SK-N-SH (cell line): ENCODE data around the gene SHANK2. TPM values are rescaled to one million over a fixed set of nuclear protein-coding genes. Genes with fewer than 3 reads are reported as not detected.

Experiments used
- CTCF ChIA-PET: fragments of 300-600, 350-600 bp; formaldehyde crosslinking; extraction: SDS; loops from one replicate; lab custom pipeline; 2021; lab: Yijun Ruan, JAX
- POLR2A ChIA-PET: fragments of 350-600 bp; sonication (Branson Sonifier 250); formaldehyde crosslinking; extraction: SDS; loops from one replicate; lab custom pipeline; 2020; ENCODE audit warnings: antibody characterized with exemption, inconsistent platforms; lab: Yijun Ruan, JAX
- DNase-seq: peaks from one replicate; pipeline ENCODE4 v3.0.0; 2012
- H2AFZ ChIP-seq: fragments of 200-600 bp; sonication (generic); 2 replicates; pipeline ENCODE4 v1.8.1; 2016; ENCODE audit warnings: antibody characterized with exemption, mild to moderate bottlenecking, low read depth
- H3F3A ChIP-seq: fragments of 200-600 bp; sonication (generic); replicated peaks from 2 replicates; pipeline ENCODE3; 2016; ENCODE audit warnings: antibody characterized with exemption, mild to moderate bottlenecking; ENCODE audit not compliant: insufficient read depth
- H3K27ac ChIP-seq, 2 experiments: fragments of 200-500 bp in 1 of 2; fragments of 200-600 bp in 1 of 2; sonication (Bioruptor generic) in 1 of 2; sonication (generic), shearing (Covaris generic) in 1 of 2; 2 replicates each; pipeline versions ENCODE4 v1.5.1 to v1.6.1; 2014 to 2016; ENCODE audit warnings: low read depth in 2 of 2, inconsistent platforms in 1 of 2, low read length in 1 of 2, mild to moderate bottlenecking in 1 of 2, mixed read lengths in 1 of 2
- H3K27me3 ChIP-seq: fragments of 200-600 bp; sonication (generic), shearing (Covaris generic); 2 replicates; pipeline ENCODE4 v1.6.1; 2016; ENCODE audit warnings: mixed run types; ENCODE audit not compliant: insufficient read depth
- H3K36me3 ChIP-seq, 2 experiments: fragments of 200-500 bp in 1 of 2; fragments of 200-600 bp in 1 of 2; sonication (Bioruptor generic) in 1 of 2; sonication (generic) in 1 of 2; replicated peaks in 1 of 2; 2 replicates each; pipeline versions ENCODE3 to v1.5.1; 2014 to 2016; ENCODE audit warnings: low read length in 1 of 2, mild to moderate bottlenecking in 1 of 2; ENCODE audit not compliant: insufficient read depth in 2 of 2, control insufficient read depth in 1 of 2
- H3K4me1 ChIP-seq, 2 experiments: fragments of 200-500 bp in 1 of 2; fragments of 200-600 bp in 1 of 2; sonication (Bioruptor generic) in 1 of 2; sonication (generic), shearing (Covaris generic) in 1 of 2; 2 replicates each; pipeline versions ENCODE4 v1.5.1 to v1.6.1; 2014 to 2016; ENCODE audit warnings: low read depth in 1 of 2, low read length in 1 of 2, mixed run types in 1 of 2; ENCODE audit not compliant: insufficient read depth in 2 of 2, control insufficient read depth in 1 of 2
- H3K4me2 ChIP-seq: fragments of 200-600 bp; sonication (generic), shearing (Covaris generic); 2 replicates; pipeline ENCODE4 v1.6.1; 2017; ENCODE audit warnings: mixed run types
- H3K4me3 ChIP-seq, 2 experiments: fragments of 200-500 bp in 1 of 2; fragments of 200-600 bp in 1 of 2; sonication (Bioruptor generic) in 1 of 2; sonication (generic), shearing (Covaris generic) in 1 of 2; 2 replicates each; pipeline versions ENCODE4 v1.5.1 to v1.8.1; 2014 to 2016; ENCODE audit warnings: low read depth in 2 of 2, inconsistent platforms in 1 of 2, low read length in 1 of 2, mild to moderate bottlenecking in 1 of 2, mixed read lengths in 1 of 2, moderate library complexity in 1 of 2
- H3K79me2 ChIP-seq: fragments of 200-600 bp; sonication (generic); 2 replicates; pipeline ENCODE4 v1.8.1; 2017; ENCODE audit warnings: mild to moderate bottlenecking; ENCODE audit not compliant: insufficient read depth
- H3K9ac ChIP-seq: fragments of 200-600 bp; sonication (generic); 2 replicates; pipeline ENCODE4 v1.6.1; 2017; ENCODE audit warnings: mixed run types
- H3K9me2 ChIP-seq: fragments of 200-600 bp; sonication (generic); 2 replicates; pipeline ENCODE4 v1.6.1; 2017; ENCODE audit warnings: mixed run types
- H3K9me3 ChIP-seq: fragments of 200-600 bp; sonication (generic); 2 replicates; pipeline ENCODE4 v1.6.1; 2017; ENCODE audit warnings: mixed run types, mild to moderate bottlenecking, moderate library complexity
- H4K20me1 ChIP-seq: fragments of 200-600 bp; sonication (generic); 2 replicates; pipeline ENCODE4 v1.6.1; 2017; ENCODE audit warnings: mild to moderate bottlenecking, mixed run types; ENCODE audit not compliant: insufficient read depth
- CHD2 ChIP-seq: fragments of 150-350 bp; IDR thresholded peaks from 2 replicates; pipeline ENCODE4 v1.6.1; 2018; ENCODE audit warnings: low read length; ENCODE audit not compliant: partially characterized antibody
- ELF1 ChIP-seq: IDR thresholded peaks from 2 replicates; pipeline ENCODE4 v1.4.0; 2012
- EP300 ChIP-seq, 2 experiments: IDR thresholded peaks; 2 replicates each; pipeline versions ENCODE4 v1.4.0 to v1.6.1; 2012; ENCODE audit warnings: borderline replicate concordance in 1 of 2, low read depth in 1 of 2, low read length in 1 of 2
- FOSL2 ChIP-seq: IDR thresholded peaks from 2 replicates; pipeline ENCODE4 v1.4.0; 2012; ENCODE audit warnings: low read depth, mild to moderate bottlenecking, moderate library complexity, borderline replicate concordance
- FOXJ3 ChIP-seq: sonication (generic); formaldehyde crosslinking; IDR thresholded peaks from 2 replicates; pipeline ENCODE4 v1.5.1; 2020; ENCODE audit warnings: mild to moderate bottlenecking, missing genetic modification reagents
- FOXM1 ChIP-seq: IDR thresholded peaks from 2 replicates; pipeline ENCODE4 v1.4.0; 2012; ENCODE audit warnings: low read depth, mild to moderate bottlenecking
- GATA2 ChIP-seq: sonication (generic); formaldehyde crosslinking; IDR thresholded peaks from 2 replicates; pipeline ENCODE4 v1.5.0; 2020; ENCODE audit warnings: mild to moderate bottlenecking, missing genetic modification reagents
- MXI1 ChIP-seq: IDR thresholded peaks from 2 replicates; pipeline ENCODE4 v1.6.1; 2012; ENCODE audit warnings: mild to moderate bottlenecking, low read depth, low read length, improper control_type of control experiment
- NFIC ChIP-seq: IDR thresholded peaks from 2 replicates; pipeline ENCODE4 v1.4.0; 2012; ENCODE audit warnings: borderline replicate concordance
- NRF1 ChIP-seq: IDR thresholded peaks from 2 replicates; pipeline ENCODE4 v1.6.1; 2012; ENCODE audit warnings: low read depth, mild to moderate bottlenecking, low read length
- POLR2AphosphoS5 ChIP-seq: IDR thresholded peaks from 2 replicates; pipeline ENCODE4 v1.6.1; 2012; ENCODE audit warnings: low read depth, low read length
- RCOR1 ChIP-seq: fragments of 150-350 bp; IDR thresholded peaks from 2 replicates; pipeline ENCODE4 v1.6.1; 2017; ENCODE audit warnings: antibody characterized with exemption, low read length
- RFX5 ChIP-seq: IDR thresholded peaks from 2 replicates; pipeline ENCODE4 v1.6.1; 2012; ENCODE audit warnings: mild to moderate bottlenecking, improper control_type of control experiment, low read length
- SIN3A ChIP-seq: IDR thresholded peaks from 2 replicates; pipeline ENCODE4 v1.6.1; 2012; ENCODE audit warnings: low read depth, mild to moderate bottlenecking, low read length, moderate library complexity, borderline replicate concordance
- TEAD4 ChIP-seq: IDR thresholded peaks from 2 replicates; pipeline ENCODE4 v1.4.0; 2012; ENCODE audit warnings: mild to moderate bottlenecking, borderline replicate concordance; ENCODE audit not compliant: insufficient read depth
- YY1 ChIP-seq: IDR thresholded peaks from 2 replicates; pipeline ENCODE4 v1.4.0; 2012; ENCODE audit warnings: low read depth, mild to moderate bottlenecking
- WGBS: methylation state at CpG from one replicate; pipeline ENCODE4 v1.1.6; 2017; ENCODE audit warnings: low lambda C conversion rate; 5-methylcytosine and 5-hydroxymethylcytosine counted together
- polyA plus RNA-seq, 3 experiments: library from polyadenylated mRNA; depleted of rRNA; stranded (reverse); fragments of >200 nt; gene quantifications; 2 replicates each; pipeline ENCODE4 v1.2.3, GENCODE V29; 2012
- TF ChIP-seq, protein P1 (sequence below): IDR thresholded peaks from 2 replicates; pipeline ENCODE4 v1.4.0; 2012; ENCODE audit warnings: low read depth, borderline replicate concordance
- TF ChIP-seq, protein P2 (sequence below): IDR thresholded peaks from 2 replicates; pipeline ENCODE4 v1.4.0; 2012; ENCODE audit warnings: low read depth, borderline replicate concordance
- TF ChIP-seq, protein P3 (sequence below): fragments of 150-350 bp; IDR thresholded peaks from 2 replicates; pipeline ENCODE4 v1.6.1; 2016; ENCODE audit warnings: mild to moderate bottlenecking, low read depth, low read length

SHANK2 gene
- polyA plus RNA-seq, 1 of the 3 experiments (the other 2 are of a cell fraction), result under 0.01 TPM

DNA sequence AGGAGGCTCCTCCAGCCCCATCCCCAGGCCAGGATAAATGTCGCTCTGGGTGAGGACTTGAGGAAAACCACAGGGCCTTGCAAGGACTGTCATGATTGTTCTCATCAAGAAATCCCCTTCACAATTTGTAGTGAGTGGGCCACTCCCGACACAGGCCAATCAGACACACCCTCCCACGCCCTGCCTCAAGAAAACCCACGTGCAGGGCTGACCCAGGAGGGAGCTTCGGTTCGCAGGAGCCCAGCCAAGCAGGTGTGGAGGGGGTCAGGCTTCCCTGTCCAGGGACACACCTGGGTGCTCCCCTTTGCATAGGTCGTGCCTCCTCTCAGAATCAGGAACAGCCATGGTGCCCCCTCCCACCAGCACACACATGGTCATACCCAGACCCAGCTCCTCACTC is 43.2 kb downstream of the SHANK2 start:
- no peaks in the 10 kb centered on the region for H3K9me3 ChIP-seq
- no peak overlapping the region for H3K4me3 ChIP-seq
- no peaks in the 10 kb centered on the region for H3F3A ChIP-seq
- POLR2A ChIA-PET, result no interaction called here
- H3K36me3 ChIP-seq, result no peaks in the 10 kb centered on the region
- H4K20me1 ChIP-seq, result no peaks in the 10 kb centered on the region
- no peaks in the 10 kb centered on the region for H3K9me2 ChIP-seq
- H3K9ac ChIP-seq, result no peak overlapping the region
- H3K27me3 ChIP-seq, result no peaks in the 10 kb centered on the region
- DNase-seq, result no peak
- H3K27ac ChIP-seq, result no peak overlapping the region
- H2AFZ ChIP-seq, result no peak overlapping the region
- no peaks in the 10 kb centered on the region for H3K79me2 ChIP-seq
- no CpG with 5 or more reads among the region's 7 CpGs for WGBS
- no peak overlapping the region for H3K4me2 ChIP-seq
- TF ChIP-seq POLR2AphosphoS5, result no peak
- TF ChIP-seq, all 33 proteins: peak for 0
- no peaks in the 10 kb centered on the region for H3K4me1 ChIP-seq
- CTCF ChIA-PET, result interaction anchor here (1.2 kb wide), 1 partner anchor 212 kb away, joined by 3 read pairs; no protein-coding TSS in a partner anchor

DNA sequence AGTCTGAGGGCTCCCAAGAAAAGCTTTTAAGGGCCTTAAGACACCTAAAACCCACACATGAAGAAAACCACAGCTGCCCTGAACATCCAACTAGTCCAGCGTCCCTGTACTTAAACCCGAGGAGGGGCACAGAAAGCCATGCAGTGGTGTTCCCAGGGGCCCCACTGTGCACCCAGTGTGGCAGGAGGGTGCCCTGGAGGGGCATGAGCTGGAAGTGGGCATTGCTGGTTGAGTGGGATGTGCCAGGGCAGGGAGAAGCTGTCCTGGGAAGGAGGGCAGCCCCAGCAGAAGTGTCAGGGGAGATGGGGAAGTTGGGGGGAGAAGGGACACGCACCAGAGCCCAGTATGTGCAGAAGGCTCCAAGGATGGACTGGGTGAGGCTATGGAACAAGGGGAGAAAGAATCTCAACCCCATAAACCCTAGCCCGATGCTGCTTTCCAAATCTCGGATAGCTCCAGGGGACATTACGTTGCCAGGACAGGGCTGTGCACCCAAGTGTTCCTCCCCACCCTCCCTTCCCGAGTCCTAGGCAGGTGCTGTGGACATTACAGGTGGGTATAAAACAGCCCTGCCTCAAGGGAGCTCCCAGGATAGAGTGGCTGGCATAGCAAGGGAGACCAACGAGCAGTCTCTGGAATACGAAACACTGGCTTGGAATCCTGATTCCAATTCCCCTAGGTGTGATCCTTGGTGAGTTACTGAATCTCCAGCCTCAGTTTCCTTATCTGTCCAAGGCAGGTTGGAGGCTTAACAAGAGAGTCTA is 44.2 kb downstream of the SHANK2 start:
- no peaks in the 10 kb centered on the region for H3F3A ChIP-seq
- H3K9me3 ChIP-seq, result no peaks in the 10 kb centered on the region
- no peak overlapping the region for H3K4me3 ChIP-seq
- H3K27ac ChIP-seq, result no peak overlapping the region
- no peak for DNase-seq
- TF ChIP-seq SIN3A (no peak), FOXJ3 (no peak), NRF1 (no peak), EP300 (IDR thresholded peaks at IDR 0.05; ENCODE audit: borderline replicate concordance in 1 of 2, low read depth in 1 of 2, low read length in 1 of 2) (no peak), ELF1 (no peak), YY1 (no peak), RFX5 (no peak), RCOR1 (no peak), CHD2 (no peak), TEAD4 (no peak), GATA2 (CRISPR knock-in tag) (no peak), MXI1 (no peak), NFIC (no peak), FOSL2 (no peak), FOXM1 (no peak)
- TF ChIP-seq, protein P1, sequence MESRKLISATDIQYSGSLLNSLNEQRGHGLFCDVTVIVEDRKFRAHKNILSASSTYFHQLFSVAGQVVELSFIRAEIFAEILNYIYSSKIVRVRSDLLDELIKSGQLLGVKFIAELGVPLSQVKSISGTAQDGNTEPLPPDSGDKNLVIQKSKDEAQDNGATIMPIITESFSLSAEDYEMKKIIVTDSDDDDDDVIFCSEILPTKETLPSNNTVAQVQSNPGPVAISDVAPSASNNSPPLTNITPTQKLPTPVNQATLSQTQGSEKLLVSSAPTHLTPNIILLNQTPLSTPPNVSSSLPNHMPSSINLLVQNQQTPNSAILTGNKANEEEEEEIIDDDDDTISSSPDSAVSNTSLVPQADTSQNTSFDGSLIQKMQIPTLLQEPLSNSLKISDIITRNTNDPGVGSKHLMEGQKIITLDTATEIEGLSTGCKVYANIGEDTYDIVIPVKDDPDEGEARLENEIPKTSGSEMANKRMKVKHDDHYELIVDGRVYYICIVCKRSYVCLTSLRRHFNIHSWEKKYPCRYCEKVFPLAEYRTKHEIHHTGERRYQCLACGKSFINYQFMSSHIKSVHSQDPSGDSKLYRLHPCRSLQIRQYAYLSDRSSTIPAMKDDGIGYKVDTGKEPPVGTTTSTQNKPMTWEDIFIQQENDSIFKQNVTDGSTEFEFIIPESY, result no peak
- TF ChIP-seq, protein P2, sequence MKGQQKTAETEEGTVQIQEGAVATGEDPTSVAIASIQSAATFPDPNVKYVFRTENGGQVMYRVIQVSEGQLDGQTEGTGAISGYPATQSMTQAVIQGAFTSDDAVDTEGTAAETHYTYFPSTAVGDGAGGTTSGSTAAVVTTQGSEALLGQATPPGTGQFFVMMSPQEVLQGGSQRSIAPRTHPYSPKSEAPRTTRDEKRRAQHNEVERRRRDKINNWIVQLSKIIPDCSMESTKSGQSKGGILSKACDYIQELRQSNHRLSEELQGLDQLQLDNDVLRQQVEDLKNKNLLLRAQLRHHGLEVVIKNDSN, result no peak
- TF ChIP-seq, protein P3, sequence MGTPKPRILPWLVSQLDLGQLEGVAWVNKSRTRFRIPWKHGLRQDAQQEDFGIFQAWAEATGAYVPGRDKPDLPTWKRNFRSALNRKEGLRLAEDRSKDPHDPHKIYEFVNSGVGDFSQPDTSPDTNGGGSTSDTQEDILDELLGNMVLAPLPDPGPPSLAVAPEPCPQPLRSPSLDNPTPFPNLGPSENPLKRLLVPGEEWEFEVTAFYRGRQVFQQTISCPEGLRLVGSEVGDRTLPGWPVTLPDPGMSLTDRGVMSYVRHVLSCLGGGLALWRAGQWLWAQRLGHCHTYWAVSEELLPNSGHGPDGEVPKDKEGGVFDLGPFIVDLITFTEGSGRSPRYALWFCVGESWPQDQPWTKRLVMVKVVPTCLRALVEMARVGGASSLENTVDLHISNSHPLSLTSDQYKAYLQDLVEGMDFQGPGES, result no peak
- no peaks in the 10 kb centered on the region for H3K4me1 ChIP-seq
- no peak overlapping the region for H2AFZ ChIP-seq
- ChIA-PET POLR2A (no interaction called here), CTCF (no interaction called here)
- H3K79me2 ChIP-seq, result no peaks in the 10 kb centered on the region
- H3K4me2 ChIP-seq, result no peak overlapping the region
- H3K27me3 ChIP-seq, result no peaks in the 10 kb centered on the region
- no peaks in the 10 kb centered on the region for H4K20me1 ChIP-seq
- no peaks in the 10 kb centered on the region for H3K9me2 ChIP-seq
- no peaks in the 10 kb centered on the region for H3K36me3 ChIP-seq
- 43% methylated on average over 8 of the region's 9 CpGs for WGBS
- H3K9ac ChIP-seq, result no peak overlapping the region
